ENCODE measurements around the gene GBP2.

DNA sequence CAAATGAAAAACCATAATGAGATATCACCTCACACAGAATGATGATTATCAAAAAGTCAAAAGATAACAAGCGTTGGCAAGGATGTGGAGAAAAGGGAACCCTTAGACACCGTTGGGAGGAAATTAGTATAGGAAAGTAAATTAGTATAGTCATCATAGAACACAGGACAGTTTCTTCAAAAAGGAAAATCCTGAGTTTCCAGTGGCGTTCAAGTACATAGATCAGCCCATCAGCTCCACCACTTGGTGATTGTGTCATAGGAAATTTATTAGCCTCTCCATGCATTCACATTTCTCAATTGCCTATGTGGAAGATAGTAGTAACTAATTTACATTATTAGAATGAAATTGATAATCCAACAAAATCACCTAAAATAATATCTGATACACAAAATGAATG is 20.8 kb upstream of the GBP2 start:
- TF ChIP-seq POLR2A (IDR thresholded peaks at IDR 0.05) = no peak
- TF ChIP-seq, protein P1, sequence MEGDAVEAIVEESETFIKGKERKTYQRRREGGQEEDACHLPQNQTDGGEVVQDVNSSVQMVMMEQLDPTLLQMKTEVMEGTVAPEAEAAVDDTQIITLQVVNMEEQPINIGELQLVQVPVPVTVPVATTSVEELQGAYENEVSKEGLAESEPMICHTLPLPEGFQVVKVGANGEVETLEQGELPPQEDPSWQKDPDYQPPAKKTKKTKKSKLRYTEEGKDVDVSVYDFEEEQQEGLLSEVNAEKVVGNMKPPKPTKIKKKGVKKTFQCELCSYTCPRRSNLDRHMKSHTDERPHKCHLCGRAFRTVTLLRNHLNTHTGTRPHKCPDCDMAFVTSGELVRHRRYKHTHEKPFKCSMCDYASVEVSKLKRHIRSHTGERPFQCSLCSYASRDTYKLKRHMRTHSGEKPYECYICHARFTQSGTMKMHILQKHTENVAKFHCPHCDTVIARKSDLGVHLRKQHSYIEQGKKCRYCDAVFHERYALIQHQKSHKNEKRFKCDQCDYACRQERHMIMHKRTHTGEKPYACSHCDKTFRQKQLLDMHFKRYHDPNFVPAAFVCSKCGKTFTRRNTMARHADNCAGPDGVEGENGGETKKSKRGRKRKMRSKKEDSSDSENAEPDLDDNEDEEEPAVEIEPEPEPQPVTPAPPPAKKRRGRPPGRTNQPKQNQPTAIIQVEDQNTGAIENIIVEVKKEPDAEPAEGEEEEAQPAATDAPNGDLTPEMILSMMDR (IDR thresholded peaks at IDR 0.05) = no peak
